ENCODE data around the gene NGF. TPM values are rescaled to one million over a fixed set of nuclear protein-coding genes. Genes with fewer than 3 reads are reported as not detected.
"Not testable (repeated sequence)": the region's sequence is repeated elsewhere in the genome, so short reads cannot be mapped to it uniquely, and the experiment has no call there.

Gene NGF
- total and polyA plus RNA-seq, 2 donors (not counting 1 experiment from before 2014, with no cell fraction given): not detected

DNA sequence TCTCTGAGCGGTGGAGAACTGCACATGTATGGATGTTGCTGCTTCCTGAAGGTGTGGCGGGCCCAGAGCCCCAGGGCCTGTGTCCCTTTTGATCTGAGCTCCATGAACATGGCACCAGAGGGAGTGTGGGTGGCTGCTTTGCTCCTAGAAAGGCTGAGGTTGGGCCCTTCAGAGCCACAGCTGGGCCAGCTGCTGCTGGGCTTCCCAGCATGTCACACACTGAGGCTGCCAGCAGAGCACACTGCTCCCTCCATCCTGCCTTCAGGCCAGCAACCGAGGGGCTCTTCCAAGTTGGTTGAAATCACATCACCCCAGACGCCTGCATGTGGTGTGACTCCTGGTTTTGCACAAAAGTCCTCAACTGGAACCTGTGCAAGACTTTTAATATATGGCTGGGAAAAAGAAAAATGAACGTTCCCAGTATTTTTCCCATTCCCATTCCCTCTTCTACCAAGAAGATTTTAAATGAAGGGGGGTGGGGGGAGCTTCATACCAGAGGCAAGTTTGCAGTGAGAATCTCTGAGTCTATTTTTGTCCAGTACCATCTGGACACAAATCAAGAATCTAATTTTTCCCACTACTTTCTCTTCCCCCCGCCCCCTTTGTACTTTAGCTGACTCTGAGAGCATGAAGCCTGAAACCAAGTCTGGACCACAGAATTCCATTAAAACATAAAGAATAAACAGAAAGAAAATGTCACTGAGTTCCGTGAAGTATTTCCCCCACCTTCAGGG is 26.2 kb upstream of the NGF start:
- Mint-ChIP-seq H3K4me3 (no peak overlapping the region), H3K27ac (no peak overlapping the region), H3K27me3 (peaks cover 3% of the 10 kb centered on the region), H3K9me3 (ENCODE audit: insufficient read depth) (peaks cover 7% of the 10 kb centered on the region), H3K4me1 (no peaks in the 10 kb centered on the region)
- Histone ChIP-seq H3K9me3 (ENCODE audit: control extremely low read depth in 1 of 3, control insufficient read depth in 2 of 3, insufficient read depth in 1 of 3, low read length in 2 of 3) (peaks cover 0 to 30% (median 0%) of the 10 kb centered on the region in 3 donors), H3K4me1 (ENCODE audit: control insufficient read depth in 2 of 2, insufficient read depth in 2 of 2, low read length in 2 of 2) (no peaks in the 10 kb centered on the region), H2AFZ (ENCODE audit: insufficient read depth, low read depth, low read length, poor library complexity, severe bottlenecking) (no peak overlapping the region), H3K79me2 (ENCODE audit: control insufficient read depth, insufficient read depth, low read length) (no peaks in the 10 kb centered on the region), H3K4me2 (replicated peaks; ENCODE audit: low read depth, low read length, poor library complexity, severe bottlenecking) (no peak overlapping the region), H3K27ac (ENCODE audit: low read length in 2 of 2) (no peak overlapping the region), H3K36me3 (replicated peaks in 1 of 2; ENCODE audit: control extremely low read depth in 1 of 2, control insufficient read depth in 1 of 2, extremely low read depth in 1 of 2, insufficient read depth in 2 of 2, low read length in 1 of 2) (no peaks in the 10 kb centered on the region), H3K27me3 (replicated peaks in 1 of 4; ENCODE audit: control extremely low read depth in 1 of 4, control insufficient read depth in 3 of 4, insufficient read depth in 4 of 4, low read length in 3 of 4) (no peaks in the 10 kb centered on the region), H3K9ac (ENCODE audit: low read length) (no peak overlapping the region), H3K4me3 (ENCODE audit: control extremely low read depth in 1 of 5, extremely low read depth in 1 of 5, insufficient read depth in 1 of 5, low read depth in 2 of 5, low read length in 4 of 5) (no peak overlapping the region), H4K20me1 (ENCODE audit: control insufficient read depth, insufficient read depth, low read length, poor library complexity, severe bottlenecking) (no peaks in the 10 kb centered on the region)
- POLR2A ChIA-PET: no interaction called here
- CTCF ChIA-PET: no interaction called here
- intact Hi-C loops (cut with micrococcal nuclease): no loop called here
- no peak for TF ChIP-seq EZH2 (IDR thresholded peaks at IDR 0.05; ENCODE audit: borderline replicate concordance, insufficient read depth, low read depth, low read length, poor library complexity, severe bottlenecking)
- TF ChIP-seq, protein P1, sequence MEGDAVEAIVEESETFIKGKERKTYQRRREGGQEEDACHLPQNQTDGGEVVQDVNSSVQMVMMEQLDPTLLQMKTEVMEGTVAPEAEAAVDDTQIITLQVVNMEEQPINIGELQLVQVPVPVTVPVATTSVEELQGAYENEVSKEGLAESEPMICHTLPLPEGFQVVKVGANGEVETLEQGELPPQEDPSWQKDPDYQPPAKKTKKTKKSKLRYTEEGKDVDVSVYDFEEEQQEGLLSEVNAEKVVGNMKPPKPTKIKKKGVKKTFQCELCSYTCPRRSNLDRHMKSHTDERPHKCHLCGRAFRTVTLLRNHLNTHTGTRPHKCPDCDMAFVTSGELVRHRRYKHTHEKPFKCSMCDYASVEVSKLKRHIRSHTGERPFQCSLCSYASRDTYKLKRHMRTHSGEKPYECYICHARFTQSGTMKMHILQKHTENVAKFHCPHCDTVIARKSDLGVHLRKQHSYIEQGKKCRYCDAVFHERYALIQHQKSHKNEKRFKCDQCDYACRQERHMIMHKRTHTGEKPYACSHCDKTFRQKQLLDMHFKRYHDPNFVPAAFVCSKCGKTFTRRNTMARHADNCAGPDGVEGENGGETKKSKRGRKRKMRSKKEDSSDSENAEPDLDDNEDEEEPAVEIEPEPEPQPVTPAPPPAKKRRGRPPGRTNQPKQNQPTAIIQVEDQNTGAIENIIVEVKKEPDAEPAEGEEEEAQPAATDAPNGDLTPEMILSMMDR (IDR thresholded peaks at IDR 0.05): no peak
- ATAC-seq (ENCODE audit: low read depth) (no peak), DNase-seq (no peak)
- WGBS (ENCODE audit: insufficient coverage): 87% methylated on average over 4 of the region's 7 CpGs

DNA sequence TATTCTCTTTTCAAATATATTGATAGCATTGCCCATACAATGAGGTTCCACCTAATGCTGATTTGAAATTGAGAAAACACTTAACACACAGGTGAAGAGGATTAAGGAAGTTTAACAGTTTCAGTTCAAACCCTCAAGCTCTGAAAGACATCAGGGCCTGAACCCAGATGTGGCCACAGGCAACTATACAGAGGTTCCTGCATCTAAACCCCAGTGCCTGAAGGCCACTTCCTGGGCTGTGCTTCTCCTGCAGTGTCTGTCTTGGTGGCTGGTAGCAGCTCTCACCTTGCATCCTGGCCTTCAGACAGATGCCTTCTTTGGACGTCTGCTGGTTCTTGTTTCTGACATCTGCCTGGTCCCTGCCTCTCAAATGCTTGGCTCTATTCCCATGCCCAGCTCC is 25.1 kb upstream of the NGF start:
- intact Hi-C loops (cut with micrococcal nuclease): no loop called here
- peaks cover 3% of the 10 kb centered on the region for H3K27me3 Mint-ChIP-seq
- no peaks in the 10 kb centered on the region for H3K4me1 Mint-ChIP-seq
- no peak overlapping the region for H3K27ac Mint-ChIP-seq
- Histone ChIP-seq H3K4me3 (ENCODE audit: control extremely low read depth in 1 of 5, extremely low read depth in 1 of 5, insufficient read depth in 1 of 5, low read depth in 2 of 5, low read length in 4 of 5) (no peak overlapping the region), H3K9ac (ENCODE audit: low read length) (no peak overlapping the region), H3K4me2 (replicated peaks; ENCODE audit: low read depth, low read length, poor library complexity, severe bottlenecking) (no peak overlapping the region), H4K20me1 (ENCODE audit: control insufficient read depth, insufficient read depth, low read length, poor library complexity, severe bottlenecking) (no peaks in the 10 kb centered on the region), H3K4me1 (ENCODE audit: control insufficient read depth in 2 of 2, insufficient read depth in 2 of 2, low read length in 2 of 2) (no peaks in the 10 kb centered on the region), H3K79me2 (ENCODE audit: control insufficient read depth, insufficient read depth, low read length) (no peaks in the 10 kb centered on the region), H3K27me3 (replicated peaks in 1 of 4; ENCODE audit: control extremely low read depth in 1 of 4, control insufficient read depth in 3 of 4, insufficient read depth in 4 of 4, low read length in 3 of 4) (no peaks in the 10 kb centered on the region), H3K36me3 (replicated peaks in 1 of 2; ENCODE audit: control extremely low read depth in 1 of 2, control insufficient read depth in 1 of 2, extremely low read depth in 1 of 2, insufficient read depth in 2 of 2, low read length in 1 of 2) (no peaks in the 10 kb centered on the region), H2AFZ (ENCODE audit: insufficient read depth, low read depth, low read length, poor library complexity, severe bottlenecking) (no peak overlapping the region), H3K27ac (ENCODE audit: low read length in 2 of 2) (no peak overlapping the region), H3K9me3 (ENCODE audit: control extremely low read depth in 1 of 3, control insufficient read depth in 2 of 3, insufficient read depth in 1 of 3, low read length in 2 of 3) (peaks cover 0 to 30% (median 2%) of the 10 kb centered on the region in 3 donors)
- ChIA-PET POLR2A (no interaction called here), CTCF (no interaction called here)
- DNase-seq: no peak
- H3K4me3 Mint-ChIP-seq: no peak overlapping the region
- peaks cover 7% of the 10 kb centered on the region for H3K9me3 Mint-ChIP-seq (ENCODE audit: insufficient read depth)
- WGBS (ENCODE audit: insufficient coverage): 86% methylated on average over 1 of the region's 1 CpG
- ATAC-seq (ENCODE audit: low read depth): no peak
- TF ChIP-seq, protein P1 (IDR thresholded peaks at IDR 0.05): no peak
- no peak for TF ChIP-seq EZH2 (IDR thresholded peaks at IDR 0.05; ENCODE audit: borderline replicate concordance, insufficient read depth, low read depth, low read length, poor library complexity, severe bottlenecking)

DNA sequence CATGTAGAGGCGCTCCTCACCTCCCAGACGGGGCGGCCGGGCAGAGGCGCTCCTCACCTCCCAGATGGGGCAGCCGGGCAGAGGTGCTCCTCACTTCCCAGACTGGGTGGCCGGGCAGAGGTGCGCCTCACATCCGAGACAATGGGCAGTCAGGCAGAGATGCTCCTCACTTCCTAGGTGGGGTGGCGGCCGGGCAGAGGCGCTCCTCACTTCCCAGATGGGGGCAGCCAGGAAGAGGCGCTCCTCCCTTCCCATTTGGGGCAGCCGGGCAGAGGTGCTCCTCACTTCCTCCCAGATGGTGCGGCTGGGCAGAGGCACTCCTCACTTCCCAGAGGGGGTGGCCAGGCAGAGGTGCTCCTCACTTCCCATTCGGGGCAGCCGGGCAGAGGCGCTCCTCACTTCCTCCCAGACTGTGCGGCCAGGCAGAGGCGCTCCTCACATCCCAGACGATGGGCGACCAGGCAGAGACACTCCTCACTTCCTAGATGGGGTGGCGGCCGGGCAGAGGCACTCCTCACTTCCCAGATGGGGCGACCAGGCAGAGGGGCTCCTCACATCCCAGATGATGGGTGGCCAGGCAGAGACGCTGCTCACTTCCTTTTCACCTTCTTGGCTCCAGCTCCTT is 22.6 kb upstream of the NGF start:
- H3K79me2 ChIP-seq (ENCODE audit: control insufficient read depth, insufficient read depth, low read length); H3K4me3 ChIP-seq (ENCODE audit: control extremely low read depth in 1 of 5, extremely low read depth in 1 of 5, insufficient read depth in 1 of 5, low read depth in 2 of 5, low read length in 4 of 5); H4K20me1 ChIP-seq (ENCODE audit: control insufficient read depth, insufficient read depth, low read length, poor library complexity, severe bottlenecking); H3K9ac ChIP-seq (ENCODE audit: low read length); intact Hi-C loops (cut with micrococcal nuclease); H3K36me3 ChIP-seq (replicated peaks in 1 of 2; ENCODE audit: control extremely low read depth in 1 of 2, control insufficient read depth in 1 of 2, extremely low read depth in 1 of 2, insufficient read depth in 2 of 2, low read length in 1 of 2); H3K4me2 ChIP-seq (replicated peaks; ENCODE audit: low read depth, low read length, poor library complexity, severe bottlenecking); H3K4me1 ChIP-seq (ENCODE audit: control insufficient read depth in 2 of 2, insufficient read depth in 2 of 2, low read length in 2 of 2); CTCF ChIA-PET; H3K27me3 ChIP-seq (replicated peaks in 1 of 4; ENCODE audit: control extremely low read depth in 1 of 4, control insufficient read depth in 3 of 4, insufficient read depth in 4 of 4, low read length in 3 of 4); H3K27me3 Mint-ChIP-seq; H3K27ac ChIP-seq (ENCODE audit: low read length in 2 of 2); POLR2A ChIA-PET; DNase-seq; H3K4me1 Mint-ChIP-seq; H3K27ac Mint-ChIP-seq; H3K4me3 Mint-ChIP-seq; ATAC-seq (ENCODE audit: low read depth); H2AFZ ChIP-seq (ENCODE audit: insufficient read depth, low read depth, low read length, poor library complexity, severe bottlenecking); H3K9me3 Mint-ChIP-seq (ENCODE audit: insufficient read depth): not testable (repeated sequence)
- WGBS (ENCODE audit: insufficient coverage): 97% methylated on average over 19 of the region's 26 CpGs
- peaks cover 0 to 30% (median 2%) of the 10 kb centered on the region in 3 donors for H3K9me3 ChIP-seq (ENCODE audit: control extremely low read depth in 1 of 3, control insufficient read depth in 2 of 3, insufficient read depth in 1 of 3, low read length in 2 of 3)
